Stimulated activated CD4-positive, alpha-beta T cell treated with anti-CD3 and anti-CD28 coated beads, Interleukin-15, amount 100 ng/mL, for 48 hours (primary cell): ENCODE data around the gene FAU.

ENCODE experiments used
- DNase-seq, 2 donors: peaks; one replicate each; pipeline ENCODE4 v3.0.0-alpha.2; 2020; ENCODE audit warnings: low read depth in 2 of 2

FAU gene

GRCh38 chr11:65135633-65136145 lies 13.8 kb upstream of the FAU start:
- DNase-seq: no peak

GRCh38 chr11:65134952-65135632 lies 13.2 kb upstream of the FAU start:
- peak; percentile 72 to 73 for DNase-seq

- DNase-seq: peak; percentile 85 to 88
Observed at GRCh38 chr11:65134240-65134951, 12.5 kb upstream of the FAU start, which contains the start of gene SYVN1. Gene SYVN1 (minus strand): TSS chr11:65134519. CDS start chr11:65133601, 918 bp downstream.

GRCh38 chr11:65133724-65134123 lies 11.8 kb upstream of the FAU start:
- DNase-seq: no peak

GRCh38 chr11:65132988-65133700 lies 11.2 kb upstream of the FAU start:
- DNase-seq: peak in 1 of 2 donors; percentile 66

- no peak for DNase-seq
Observed at GRCh38 chr11:65132238-65132987, 10.5 kb upstream of the FAU start.

- DNase-seq: no peak
Observed at GRCh38 chr11:65131895-65132237, 9.9 kb upstream of the FAU start.

GRCh38 chr11:65131417-65131776 lies 9.5 kb upstream of the FAU start:
- no peak for DNase-seq

GRCh38 chr11:65130631-65131416 lies 8.9 kb upstream of the FAU start:
- DNase-seq: no peak

- DNase-seq: no peak
Observed at GRCh38 chr11:65129649-65130441, 7.9 kb upstream of the FAU start.

- DNase-seq: no peak
Observed at GRCh38 chr11:65128182-65129145, 6.5 kb upstream of the FAU start.

- no peak for DNase-seq
Observed at GRCh38 chr11:65127473-65128181, 5.7 kb upstream of the FAU start.

- no peak for DNase-seq
Observed at GRCh38 chr11:65126624-65127274, 4.8 kb upstream of the FAU start.

GRCh38 chr11:65125197-65126056 lies 3.5 kb upstream of the FAU start:
- no peak for DNase-seq

GRCh38 chr11:65124480-65125196 lies 2.7 kb upstream of the FAU start:
- DNase-seq: no peak

GRCh38 chr11:65121447-65121864 lies 478 bp downstream of the FAU start:
- no peak for DNase-seq
